ENCODE results near the gene PRDM8. TPM values are rescaled to one million over a fixed set of nuclear protein-coding genes. Genes with fewer than 3 reads are reported as not detected.

The PRDM8 gene
- polyA plus RNA-seq, 2 of the 4 experiments (the other 2 are of a cell fraction), result 0.10 to 0.14 TPM

- no peak for TF ChIP-seq GATA3 (IDR thresholded peaks at IDR 0.05; ENCODE audit: borderline replicate concordance)
Observed at GRCh38 chr4:80219301-80220025, 22.2 kb downstream of the PRDM8 start (continued).

GRCh38 chr4:80220711-80221110 is 23.4 kb downstream of the PRDM8 start:
- TF ChIP-seq E2F6 (IDR thresholded peaks at IDR 0.05; ENCODE audit: borderline replicate concordance, low read depth) (no peak), MYC (IDR thresholded peaks at IDR 0.05; ENCODE audit: borderline replicate concordance, low read length) (no peak), HEYL (CRISPR knock-in tag; IDR thresholded peaks at IDR 0.05) (no peak), TP53 (CRISPR knock-in tag; IDR thresholded peaks at IDR 0.05) (no peak), USF2 (IDR thresholded peaks at IDR 0.05) (no peak), KDM5A (IDR thresholded peaks at IDR 0.05) (no peak), NR3C1 (IDR thresholded peaks at IDR 0.05) (no peak), RFX5 (IDR thresholded peaks at IDR 0.05) (no peak), ELK1 (IDR thresholded peaks at IDR 0.05; ENCODE audit: low read depth, low read length) (no peak), BHLHE40 (IDR thresholded peaks at IDR 0.05; ENCODE audit: low read depth, low read length) (no peak), RNF2 (IDR thresholded peaks at IDR 0.05; ENCODE audit: borderline replicate concordance, low read depth) (no peak), NFE2L2 (conservative IDR thresholded peaks at IDR 0.05; ENCODE audit: low read length) (no peak), EHMT2 (IDR thresholded peaks at IDR 0.05; ENCODE audit: low read depth) (no peak), ZFP36 (IDR thresholded peaks at IDR 0.05; ENCODE audit: borderline replicate concordance, partially characterized antibody) (no peak), SMC3 (IDR thresholded peaks at IDR 0.05) (no peak), ZNF302 (CRISPR knock-in tag; IDR thresholded peaks at IDR 0.05) (no peak)
- ChIA-PET POLR2A (no interaction called here), CTCF (interaction anchor here (0.7 to 2.5 kb wide), 7 partner anchors 10 to 819 kb away, joined by 3 to 13 read pairs (median 4); partner anchors contain the start of gene FGF5)
- Histone ChIP-seq H3K27ac (no peak overlapping the region), H3K9me3 (no peaks in the 10 kb centered on the region), H3K4me1 (no peaks in the 10 kb centered on the region), H3K4me3 (no peak overlapping the region), H3K4me2 (no peak overlapping the region)
- no peak for ATAC-seq
- DNase-seq (ENCODE audit: low read depth in 1 of 2, low spot score in 1 of 2), result no peak
- WGBS (ENCODE audit: missing lambda C conversion rate), result 23% methylated on average over 3 of the region's 3 CpGs
- FAIRE-seq, result no peak

GRCh38 chr4:80221161-80221560 is 23.9 kb downstream of the PRDM8 start:
- Histone ChIP-seq H3K4me2 (no peak overlapping the region), H3K4me3 (no peak overlapping the region), H3K9me3 (no peaks in the 10 kb centered on the region), H3K4me1 (no peaks in the 10 kb centered on the region), H3K27ac (no peak overlapping the region)
- ATAC-seq (no peak), DNase-seq (ENCODE audit: low read depth in 1 of 2, low spot score in 1 of 2) (no peak), FAIRE-seq (no peak)
- ChIA-PET POLR2A (no interaction called here), CTCF (interaction anchor here (0.5 to 2.5 kb wide), 5 partner anchors 19 to 116 kb away, joined by 4 to 13 read pairs (median 4); partner anchors contain the start of gene FGF5)
- TF ChIP-seq HDAC2 (IDR thresholded peaks at IDR 0.05) (no peak), ZFP36 (IDR thresholded peaks at IDR 0.05; ENCODE audit: borderline replicate concordance, partially characterized antibody) (no peak), POLR2AphosphoS2 (conservative IDR thresholded peaks at IDR 0.05; ENCODE audit: low read length) (no peak), MAZ (IDR thresholded peaks at IDR 0.05; ENCODE audit: borderline replicate concordance, low read depth, low read length) (no peak), CTCF (IDR thresholded peaks at IDR 0.05) (peak; percentile 46), REST (IDR thresholded peaks at IDR 0.05) (no peak), NR3C1 (IDR thresholded peaks at IDR 0.05) (no peak), RAD21 (conservative IDR thresholded peaks at IDR 0.05 in 1 of 2, IDR thresholded peaks at IDR 0.05 in 1 of 2) (peak; percentile 20 to 51; a peak in 3 of 5 replicates), MYC (IDR thresholded peaks at IDR 0.05; ENCODE audit: borderline replicate concordance, low read length) (no peak), PHF8 (IDR thresholded peaks at IDR 0.05; ENCODE audit: borderline replicate concordance, low read depth) (no peak), SMC3 (IDR thresholded peaks at IDR 0.05) (peak; percentile 46; the same call in 2 of the 3 replicates), GATA3 (IDR thresholded peaks at IDR 0.05; ENCODE audit: borderline replicate concordance) (no peak), HOXA7 (CRISPR knock-in tag; IDR thresholded peaks at IDR 0.05) (no peak), FOSB (CRISPR knock-in tag; IDR thresholded peaks at IDR 0.05) (no peak), JUNB (IDR thresholded peaks at IDR 0.05) (no peak)
